ENCODE measurements around the gene NLGN4X.

Gene NLGN4X

GRCh38 chrX:6151971-6152370 lies 76.7 kb downstream of the NLGN4X start:
- no peak for DNase-seq (ENCODE audit: low read depth in 2 of 2)

- no peak for DNase-seq (ENCODE audit: low read depth in 2 of 2)
These were observed 79.4 kb downstream of the NLGN4X start for GRCh38 chrX:6149060-6149872.

- no peak for DNase-seq (ENCODE audit: low read depth in 2 of 2)
These were observed 94.4 kb downstream of the NLGN4X start for GRCh38 chrX:6134255-6134654.

- DNase-seq (ENCODE audit: low read depth in 2 of 2) = no peak
These were observed 95.7 kb downstream of the NLGN4X start for GRCh38 chrX:6132970-6133369.

GRCh38 chrX:6131287-6131686 lies 97.4 kb downstream of the NLGN4X start:
- no peak for DNase-seq (ENCODE audit: low read depth in 2 of 2)

GRCh38 chrX:6129195-6129594 lies 99.5 kb downstream of the NLGN4X start:
- no peak for DNase-seq (ENCODE audit: low read depth in 2 of 2)

- no peak for DNase-seq (ENCODE audit: low read depth in 2 of 2)
These were observed 108.3 kb downstream of the NLGN4X start for GRCh38 chrX:6120329-6120728.

GRCh38 chrX:6095469-6095868 lies 133.2 kb downstream of the NLGN4X start:
- DNase-seq (ENCODE audit: low read depth in 2 of 2) = no peak

- no peak for DNase-seq (ENCODE audit: low read depth in 2 of 2)
These were observed 154.1 kb downstream of the NLGN4X start for GRCh38 chrX:6074532-6074931.

- DNase-seq (ENCODE audit: low read depth in 2 of 2) = no peak
These were observed 156.9 kb downstream of the NLGN4X start for GRCh38 chrX:6071731-6072130.

GRCh38 chrX:6067600-6067999 lies 161.1 kb downstream of the NLGN4X start:
- no peak for DNase-seq (ENCODE audit: low read depth in 2 of 2)

- no peak for DNase-seq (ENCODE audit: low read depth in 2 of 2)
These were observed 175.5 kb downstream of the NLGN4X start for GRCh38 chrX:6053141-6053540.

- no peak for DNase-seq (ENCODE audit: low read depth in 2 of 2)
These were observed 176.4 kb downstream of the NLGN4X start for GRCh38 chrX:6052111-6052745.

GRCh38 chrX:6049132-6049531 lies 179.5 kb downstream of the NLGN4X start:
- no peak for DNase-seq (ENCODE audit: low read depth in 2 of 2)

- peak in 1 of 2 experiments; percentile 6 for DNase-seq (ENCODE audit: low read depth in 2 of 2)
These were observed 187.0 kb downstream of the NLGN4X start for GRCh38 chrX:6041630-6042029.

- no peak for DNase-seq (ENCODE audit: low read depth in 2 of 2)
These were observed 199.7 kb downstream of the NLGN4X start for GRCh38 chrX:6029014-6029413.

GRCh38 chrX:6026980-6027379 lies 201.7 kb downstream of the NLGN4X start:
- no peak for DNase-seq (ENCODE audit: low read depth in 2 of 2)

GRCh38 chrX:6026429-6026828 lies 202.2 kb downstream of the NLGN4X start:
- DNase-seq (ENCODE audit: low read depth in 2 of 2) = no peak

- DNase-seq (ENCODE audit: low read depth in 2 of 2) = peak; percentile 11 to 17
These were observed 204.5 kb downstream of the NLGN4X start for GRCh38 chrX:6024204-6024603.

GRCh38 chrX:6021316-6022091 lies 207.2 kb downstream of the NLGN4X start:
- peak; percentile 0 for DNase-seq (ENCODE audit: low read depth in 2 of 2)

GRCh38 chrX:6019076-6019475 lies 209.6 kb downstream of the NLGN4X start:
- no peak for DNase-seq (ENCODE audit: low read depth in 2 of 2)

GRCh38 chrX:6015423-6015822 lies 213.2 kb downstream of the NLGN4X start:
- DNase-seq (ENCODE audit: low read depth in 2 of 2) = no peak

GRCh38 chrX:6012357-6012756 lies 216.3 kb downstream of the NLGN4X start:
- no peak for DNase-seq (ENCODE audit: low read depth in 2 of 2)

Data from fibroblast of skin of left biceps (primary cell).